Thymus (tissue), 11 donors: ENCODE results near the gene YAP1. TPM values are rescaled to one million over a fixed set of nuclear protein-coding genes. Genes with fewer than 3 reads are reported as not detected.
A peak's percentile ranks its signal among the peaks of the same experiment; 100 is the strongest.

Experiments
- DNase-seq, 9 donors: peaks; one replicate each; pipeline ENCODE4 v3.0.0-alpha.2; 2013; ENCODE audit warnings: low spot score in 9 of 9, low read depth in 6 of 9, missing footprints in 1 of 9
- H3K27ac ChIP-seq, 2 donors: one replicate each; pipeline ENCODE4 v1.5.1; 2013; ENCODE audit warnings: control low read depth in 1 of 2, low read depth in 1 of 2, low read length in 1 of 2, mild to moderate bottlenecking in 1 of 2, moderate library complexity in 1 of 2
- H3K27me3 ChIP-seq, 2 donors: one replicate each; pipeline ENCODE4 v1.5.1; 2013; ENCODE audit warnings: low read length in 1 of 2; ENCODE audit not compliant: control insufficient read depth in 2 of 2, insufficient read depth in 1 of 2
- H3K36me3 ChIP-seq, 2 donors: one replicate each; pipeline ENCODE4 v1.5.1; 2013; ENCODE audit warnings: low read length in 1 of 2, mild to moderate bottlenecking in 1 of 2, moderate library complexity in 1 of 2; ENCODE audit not compliant: control insufficient read depth in 2 of 2, insufficient read depth in 2 of 2
- H3K4me1 ChIP-seq, 2 donors: one replicate each; pipeline ENCODE4 v1.5.1; 2013; ENCODE audit warnings: low read length in 2 of 2; ENCODE audit not compliant: control insufficient read depth in 2 of 2, insufficient read depth in 2 of 2
- H3K4me3 ChIP-seq, 2 donors: one replicate each; pipeline ENCODE4 v1.5.1; 2013; ENCODE audit warnings: low read length in 2 of 2, control low read depth in 1 of 2, mild to moderate bottlenecking in 1 of 2
- H3K9me3 ChIP-seq, 2 donors: one replicate each; pipeline ENCODE4 v1.5.1; 2013; ENCODE audit warnings: low read length in 1 of 2, mild to moderate bottlenecking in 1 of 2; ENCODE audit not compliant: control insufficient read depth in 2 of 2, insufficient read depth in 1 of 2
- WGBS: extraction: QIAGEN DNeasy Blood & Tissue Kit; methylation state at CpG from one replicate; pipeline ENCODE4 v1.1.7; 2013; 5-methylcytosine and 5-hydroxymethylcytosine counted together
- polyA plus RNA-seq: library from polyadenylated mRNA; stranded (reverse); fragments of 200-250 nt; gene quantifications from one replicate; pipeline ENCODE4 v1.2.3, GENCODE V29; 2013
- total RNA-seq: library from RNA; stranded (reverse); fragments of 120-200 nt; gene quantifications from one replicate; pipeline ENCODE4 v1.2.4, GENCODE V29; 2013
- donor health status: healthy.

The YAP1 gene
- total and polyA plus RNA-seq, 2 donors: 10.5 to 27.9 TPM

GRCh38 chr11:102112509-102112821 is 2.2 kb downstream of the YAP1 start:
- no peaks in the 10 kb centered on the region for H3K36me3 ChIP-seq
- peaks cover 7 to 9% of the 10 kb centered on the region in 2 donors for H3K4me1 ChIP-seq
- H3K27me3 ChIP-seq: peaks cover 36 to 73% of the 10 kb centered on the region in 2 donors
- H3K27ac ChIP-seq: peak overlapping the region in 1 of 2 donors; percentile 44
- H3K4me3 ChIP-seq: peak overlapping the region in 1 of 2 donors; percentile 35
- WGBS: 8% methylated on average over 5 of the region's 5 CpGs
- DNase-seq: no peak
- no peaks in the 10 kb centered on the region for H3K9me3 ChIP-seq

- DNase-seq: no peak
- no peaks in the 10 kb centered on the region for H3K36me3 ChIP-seq
- H3K9me3 ChIP-seq: no peaks in the 10 kb centered on the region
- H3K27me3 ChIP-seq: peaks cover 31 to 62% of the 10 kb centered on the region in 2 donors
- no peak overlapping the region for H3K27ac ChIP-seq
- no peak overlapping the region for H3K4me3 ChIP-seq
- peaks cover 7 to 9% of the 10 kb centered on the region in 2 donors for H3K4me1 ChIP-seq
- 77% methylated on average over 4 of the region's 4 CpGs for WGBS
Observed at GRCh38 chr11:102114032-102114431, 3.8 kb downstream of the YAP1 start.

GRCh38 chr11:102115557-102115956 is 5.3 kb downstream of the YAP1 start:
- Histone ChIP-seq H3K27ac (no peak overlapping the region), H3K27me3 (peaks cover 18 to 47% of the 10 kb centered on the region in 2 donors), H3K36me3 (no peaks in the 10 kb centered on the region), H3K4me1 (peaks cover 4 to 7% of the 10 kb centered on the region in 2 donors), H3K9me3 (no peaks in the 10 kb centered on the region), H3K4me3 (no peak overlapping the region)
- no peak for DNase-seq

- no peak overlapping the region for H3K4me3 ChIP-seq
- no peaks in the 10 kb centered on the region for H3K9me3 ChIP-seq
- H3K27ac ChIP-seq: no peak overlapping the region
- WGBS: 78% methylated on average over 2 of the region's 2 CpGs
- no peak for DNase-seq
- H3K36me3 ChIP-seq: no peaks in the 10 kb centered on the region
- peaks cover 8 to 36% of the 10 kb centered on the region in 2 donors for H3K27me3 ChIP-seq
- peaks cover 0 to 3% of the 10 kb centered on the region in 2 donors for H3K4me1 ChIP-seq
Observed at GRCh38 chr11:102116453-102117205, 6.4 kb downstream of the YAP1 start.

- Histone ChIP-seq H3K27ac (no peak overlapping the region), H3K4me1 (no peaks in the 10 kb centered on the region), H3K9me3 (no peaks in the 10 kb centered on the region), H3K4me3 (no peak overlapping the region), H3K36me3 (no peaks in the 10 kb centered on the region), H3K27me3 (peaks cover 2 to 26% of the 10 kb centered on the region in 2 donors)
- no peak for DNase-seq
- 24% methylated on average over 4 of the region's 4 CpGs for WGBS
Observed at GRCh38 chr11:102117472-102118113, 7.3 kb downstream of the YAP1 start.

GRCh38 chr11:102118937-102119336 is 8.7 kb downstream of the YAP1 start:
- Histone ChIP-seq H3K4me3 (no peak overlapping the region), H3K27me3 (peaks cover 0 to 17% of the 10 kb centered on the region in 2 donors), H3K9me3 (no peaks in the 10 kb centered on the region), H3K27ac (no peak overlapping the region), H3K36me3 (no peaks in the 10 kb centered on the region), H3K4me1 (no peaks in the 10 kb centered on the region)
- 33% methylated on average over 3 of the region's 3 CpGs for WGBS
- DNase-seq: no peak

- no peak for DNase-seq
- H3K4me1 ChIP-seq: no peaks in the 10 kb centered on the region
- no peak overlapping the region for H3K27ac ChIP-seq
- no peak overlapping the region for H3K4me3 ChIP-seq
- no peaks in the 10 kb centered on the region for H3K36me3 ChIP-seq
- WGBS: 46% methylated on average over 4 of the region's 4 CpGs
- no peaks in the 10 kb centered on the region for H3K9me3 ChIP-seq
- peaks cover 0 to 7% of the 10 kb centered on the region in 2 donors for H3K27me3 ChIP-seq
Observed at GRCh38 chr11:102119997-102120396, 9.8 kb downstream of the YAP1 start.

- Histone ChIP-seq H3K36me3 (no peaks in the 10 kb centered on the region), H3K9me3 (no peaks in the 10 kb centered on the region), H3K27ac (no peak overlapping the region), H3K4me3 (no peak overlapping the region), H3K27me3 (peaks cover 0 to 7% of the 10 kb centered on the region in 2 donors), H3K4me1 (no peaks in the 10 kb centered on the region)
- DNase-seq: no peak
- WGBS: 64% methylated on average over 3 of the region's 3 CpGs
Observed at GRCh38 chr11:102120437-102120973, 10.3 kb downstream of the YAP1 start.

GRCh38 chr11:102121329-102121728 is 11.1 kb downstream of the YAP1 start:
- Histone ChIP-seq H3K27me3 (peaks cover 0 to 2% of the 10 kb centered on the region in 2 donors), H3K4me1 (no peaks in the 10 kb centered on the region), H3K36me3 (no peaks in the 10 kb centered on the region), H3K4me3 (no peak overlapping the region), H3K9me3 (no peaks in the 10 kb centered on the region), H3K27ac (no peak overlapping the region)
- DNase-seq: no peak
- WGBS: 93% methylated on average over 2 of the region's 2 CpGs
